Measurements from ENCODE around the gene SPAG7.

The SPAG7 gene

DNA sequence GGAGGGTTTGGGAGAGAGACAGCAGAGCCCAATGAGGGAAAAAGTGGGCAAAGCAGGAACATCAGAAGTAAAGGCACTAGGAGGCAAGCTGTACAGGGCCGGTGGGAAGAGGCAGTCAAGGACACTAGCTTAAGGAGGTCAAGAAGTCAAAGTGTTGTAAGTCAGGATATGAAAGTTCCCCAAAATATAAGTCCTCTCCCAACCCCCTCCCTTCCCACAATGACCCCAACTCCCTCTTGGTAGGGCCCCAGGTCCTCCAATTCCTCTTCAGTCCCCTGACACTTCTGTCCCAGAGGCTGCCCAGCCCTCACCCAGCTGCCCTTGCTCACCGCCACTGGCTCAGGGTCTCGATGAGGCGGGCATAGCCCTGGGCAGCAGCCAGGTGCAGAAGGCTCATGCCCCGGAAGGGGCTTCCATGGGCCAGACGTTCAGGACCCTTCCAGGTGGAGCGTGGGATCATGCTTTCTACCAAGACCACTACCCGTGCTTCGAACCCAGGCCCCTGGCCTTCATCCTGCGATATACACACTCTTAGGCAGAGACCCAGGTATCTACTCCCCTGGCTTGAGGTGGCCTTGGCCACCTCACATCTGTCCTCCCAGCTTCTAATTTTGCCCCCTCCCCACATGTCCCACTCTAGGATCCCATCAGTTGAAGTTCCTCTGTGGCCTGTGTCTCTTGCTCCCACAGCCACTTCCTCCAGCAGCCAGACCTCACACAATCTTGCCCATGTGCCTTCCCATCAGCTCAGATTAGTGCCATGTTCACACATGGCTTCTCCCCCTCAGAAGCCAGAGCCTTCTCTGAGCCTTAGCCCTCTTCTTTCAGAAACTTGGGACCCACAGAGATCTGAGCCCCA is 5.9 kb upstream of the SPAG7 start:
- no peak for DNase-seq

DNA sequence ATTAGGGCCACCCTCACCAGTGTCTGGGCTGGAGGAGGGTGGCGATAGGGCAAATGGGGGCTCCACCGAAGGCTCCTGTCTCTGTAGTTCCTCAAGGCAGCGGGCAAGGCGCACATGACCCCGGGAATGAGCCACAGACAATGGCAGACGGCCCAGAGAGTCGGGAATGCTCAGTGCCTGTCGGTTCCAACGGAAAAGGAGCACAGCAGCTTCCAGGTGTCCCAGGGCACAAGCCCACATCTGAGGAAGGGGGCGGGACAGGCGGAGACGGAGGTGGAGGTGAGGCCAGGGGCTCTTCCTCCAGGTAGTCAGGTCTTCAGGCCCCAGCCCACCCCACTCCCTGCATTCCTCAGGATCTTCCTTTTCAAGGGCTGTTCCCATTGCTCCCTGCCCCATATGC is 5.1 kb upstream of the SPAG7 start:
- no peak for DNase-seq

DNA sequence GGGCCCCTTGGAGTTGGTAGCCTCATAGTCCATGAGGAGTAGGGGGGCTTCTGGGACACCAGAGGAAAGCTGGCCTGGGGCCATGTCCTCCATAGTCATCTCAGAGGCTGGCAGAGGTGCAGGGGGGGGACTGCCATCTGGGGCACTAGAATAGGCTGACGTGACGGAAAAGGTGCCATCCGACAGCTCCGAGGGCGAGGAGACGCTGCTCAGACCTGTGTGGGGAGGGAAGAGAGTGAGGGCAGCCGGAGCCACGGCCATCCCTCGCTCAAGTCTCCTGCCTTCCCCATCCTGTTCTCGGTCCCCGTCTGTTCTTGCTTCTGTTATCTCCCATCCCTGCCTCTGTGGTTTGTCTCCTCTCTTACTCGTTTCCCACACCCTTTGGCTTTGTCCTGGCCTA is 4.7 kb upstream of the SPAG7 start:
- no peak for DNase-seq

DNA sequence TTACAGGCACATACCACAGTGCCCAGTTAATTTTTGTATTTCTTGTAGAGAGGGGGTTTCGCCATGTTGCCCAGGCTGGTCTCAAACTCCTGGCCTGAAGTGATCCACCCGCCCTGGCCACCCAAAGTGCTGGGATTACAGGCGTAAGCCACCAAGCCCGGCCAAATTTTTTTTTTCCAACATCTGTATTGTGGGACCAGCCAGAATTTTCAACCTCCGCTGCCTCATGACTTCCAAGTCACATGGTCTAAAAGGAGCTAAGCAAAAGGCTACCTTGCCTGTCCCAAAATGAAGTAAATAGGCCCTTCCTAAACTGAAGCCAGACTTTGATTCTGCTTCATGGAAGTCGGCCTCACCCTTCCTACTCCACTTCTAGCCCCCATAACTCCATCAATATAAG is 4.2 kb upstream of the SPAG7 start:
- no peak for DNase-seq

DNA sequence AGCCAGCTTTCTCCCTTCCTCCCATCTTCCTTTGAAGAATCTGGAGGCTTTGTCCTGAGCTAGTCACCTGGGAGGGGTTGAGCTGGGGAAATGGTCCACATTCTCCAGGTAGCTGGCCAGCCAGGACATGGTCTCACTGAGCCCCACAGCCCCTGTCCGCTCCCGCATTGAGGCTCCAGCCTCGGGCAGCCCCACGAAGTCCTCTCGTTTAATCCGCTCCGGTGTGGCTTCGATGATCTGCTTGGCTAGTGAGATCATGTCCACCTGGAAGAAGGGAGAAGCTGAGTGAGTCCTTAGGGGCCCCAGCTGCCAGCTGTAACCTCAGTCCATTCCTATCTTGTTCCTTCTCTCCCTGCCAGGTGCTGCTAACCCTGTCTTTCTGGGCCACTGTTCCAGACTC is 2.7 kb upstream of the SPAG7 start:
- DNase-seq: no peak

DNA sequence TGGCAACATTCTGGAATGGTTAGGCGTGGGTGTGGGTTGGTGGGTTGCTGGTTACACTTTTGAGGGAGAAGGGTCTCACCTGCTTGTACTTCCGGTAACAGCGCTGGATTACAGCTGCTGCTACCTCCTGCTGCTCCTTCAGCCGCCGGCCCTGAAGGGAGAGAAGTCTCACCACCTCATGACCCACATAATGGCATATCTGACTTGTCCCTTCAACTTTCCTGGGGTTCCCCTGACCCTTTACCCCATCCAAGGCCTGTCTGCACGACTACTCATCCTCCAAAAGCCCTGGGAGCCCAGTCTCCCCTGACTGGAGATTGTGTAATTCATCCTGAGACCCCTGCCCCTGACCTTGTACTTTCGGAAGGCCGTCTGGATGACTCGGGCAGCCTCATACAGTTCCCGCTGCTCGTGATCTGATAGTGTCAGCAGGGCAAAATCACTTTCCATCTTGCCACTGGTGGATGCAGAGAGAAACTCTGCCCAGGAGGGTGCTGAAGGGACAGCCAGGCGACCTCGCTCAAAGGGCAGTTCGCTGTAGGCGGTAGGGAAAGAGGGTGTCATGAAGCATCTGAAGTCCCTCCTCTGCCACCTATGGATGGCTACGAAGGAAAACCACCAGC is 2.0 kb upstream of the SPAG7 start:
- no peak for DNase-seq

GRCh38 chr17:4969047-4969550 is 1.5 kb upstream of the SPAG7 start:
- DNase-seq: no peak

DNA sequence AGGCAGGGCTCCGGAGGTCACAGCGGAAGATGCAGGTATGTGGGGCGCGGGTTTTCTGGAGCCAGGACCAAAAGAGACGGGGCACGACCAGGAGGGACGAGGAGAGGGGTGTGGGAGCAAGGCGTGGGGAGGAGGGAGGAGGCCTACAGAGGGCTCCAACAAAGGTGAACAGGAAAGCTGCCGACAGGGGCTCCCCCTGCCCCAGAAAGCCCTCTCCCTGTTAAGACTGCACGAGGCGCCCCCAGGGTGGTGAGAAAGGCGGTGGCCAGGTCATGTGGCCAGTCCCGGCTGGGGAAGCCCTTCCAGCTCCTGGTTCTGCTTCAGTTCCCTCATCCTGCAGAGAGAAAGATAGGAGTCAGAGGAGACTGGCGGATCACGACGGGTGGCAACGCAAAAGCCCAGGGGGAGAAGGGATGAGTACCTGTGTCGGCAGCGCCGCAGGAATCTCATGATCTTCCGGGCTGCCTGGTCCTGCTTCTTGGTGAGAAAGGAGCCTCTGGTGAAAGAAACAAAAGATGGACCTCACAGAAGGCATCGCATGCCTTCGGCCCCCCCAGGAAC is 949 bp upstream of the SPAG7 start:
- DNase-seq: no peak

GRCh38 chr17:4966844-4967538 is 626 bp downstream of the SPAG7 start:
- peak; percentile 95 to 98 for DNase-seq

DNA sequence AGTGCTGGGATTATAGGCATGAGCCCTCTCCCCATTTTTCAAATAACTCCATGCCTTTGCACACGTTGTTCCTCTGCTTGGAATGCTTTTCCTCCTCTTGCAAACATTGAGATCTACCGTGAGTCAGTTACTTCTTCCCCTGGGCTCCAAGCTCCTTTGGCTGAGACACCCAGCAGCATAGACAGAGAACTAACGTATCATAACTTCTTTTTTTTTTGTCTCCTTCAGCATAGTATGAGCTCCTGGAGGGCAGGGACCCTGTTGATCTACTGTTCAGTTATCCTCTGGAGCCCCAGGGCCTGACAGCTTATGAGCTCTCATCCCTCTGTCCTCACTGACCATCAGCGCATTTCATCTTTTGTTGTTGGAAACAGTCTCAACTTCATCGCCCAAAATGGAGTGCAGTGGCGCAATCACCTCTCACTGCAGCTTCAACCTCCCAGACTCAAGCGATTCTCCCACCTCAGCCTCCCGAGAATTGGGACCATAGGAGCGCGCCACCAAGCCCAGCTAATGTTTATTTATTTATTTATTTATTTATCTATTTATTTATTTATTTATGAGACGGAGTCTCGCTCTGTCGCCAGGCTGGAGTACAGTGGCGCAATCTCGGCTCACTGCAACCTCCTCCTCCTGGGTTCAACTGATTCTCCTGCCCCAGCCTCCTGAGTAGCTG is 2.2 kb downstream of the SPAG7 start:
- no peak for DNase-seq

- no peak for DNase-seq
Observed at GRCh38 chr17:4960279-4960922, 7.2 kb downstream of the SPAG7 start.

- no peak for DNase-seq
Observed at GRCh38 chr17:4959261-4959965, 8.2 kb downstream of the SPAG7 start.

DNA sequence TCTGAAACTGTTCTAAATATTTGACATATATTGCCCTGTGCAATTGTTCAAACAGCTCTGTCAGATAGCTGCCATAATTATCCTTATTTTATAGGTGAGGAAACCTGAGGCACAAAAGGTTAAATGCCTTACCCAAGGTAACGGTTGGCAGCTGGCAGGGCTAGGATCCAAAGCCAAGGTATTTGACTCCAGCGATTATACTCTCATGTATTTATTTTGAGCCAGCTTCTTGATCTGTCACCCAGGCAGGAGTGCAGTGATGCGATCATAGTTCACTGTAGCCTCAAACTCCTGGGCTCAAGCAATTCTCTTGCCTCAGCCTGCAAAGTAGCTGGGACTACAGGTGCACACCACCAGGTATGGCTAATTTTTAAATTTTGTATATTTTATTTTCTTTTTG is 9.5 kb downstream of the SPAG7 start:
- DNase-seq: no peak

DNA sequence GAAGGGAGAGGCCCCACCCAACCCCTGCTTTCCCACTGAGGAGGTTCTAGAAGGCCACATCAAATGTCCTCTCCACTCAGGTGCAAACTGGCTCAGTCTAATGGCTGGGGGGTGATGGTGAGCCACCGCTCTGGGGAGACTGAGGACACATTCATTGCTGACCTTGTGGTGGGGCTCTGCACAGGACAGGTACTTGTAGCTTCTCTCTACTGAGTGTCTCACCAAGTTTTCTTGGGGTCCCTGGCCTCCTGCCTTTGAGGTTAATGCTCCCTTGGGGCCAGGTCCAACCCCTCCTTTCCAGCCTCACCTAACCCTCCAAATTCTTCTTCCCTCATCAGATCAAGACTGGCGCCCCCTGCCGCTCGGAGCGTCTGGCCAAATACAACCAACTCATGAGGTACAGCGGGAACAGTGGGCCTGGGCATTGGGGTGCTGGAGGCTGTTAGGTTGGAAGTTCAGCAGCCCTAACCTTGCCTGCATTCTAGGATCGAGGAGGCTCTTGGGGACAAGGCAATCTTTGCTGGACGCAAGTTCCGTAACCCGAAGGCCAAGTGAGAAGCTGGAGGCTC is 11.0 kb downstream of the SPAG7 start:
- no peak for DNase-seq

DNA sequence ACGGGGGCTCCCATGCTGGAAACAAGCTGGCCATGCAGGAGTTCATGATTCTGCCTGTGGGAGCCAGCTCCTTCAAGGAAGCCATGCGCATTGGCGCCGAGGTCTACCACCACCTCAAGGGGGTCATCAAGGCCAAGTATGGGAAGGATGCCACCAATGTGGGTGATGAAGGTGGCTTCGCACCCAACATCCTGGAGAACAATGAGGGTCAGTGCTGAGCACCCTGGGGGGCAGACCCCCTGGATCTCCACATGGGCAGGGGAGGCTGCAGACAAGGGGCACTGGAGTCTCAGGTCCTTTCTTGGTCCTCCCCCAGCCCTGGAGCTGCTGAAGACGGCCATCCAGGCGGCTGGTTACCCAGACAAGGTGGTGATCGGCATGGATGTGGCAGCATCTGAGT is 12.5 kb downstream of the SPAG7 start:
- DNase-seq: no peak

DNA sequence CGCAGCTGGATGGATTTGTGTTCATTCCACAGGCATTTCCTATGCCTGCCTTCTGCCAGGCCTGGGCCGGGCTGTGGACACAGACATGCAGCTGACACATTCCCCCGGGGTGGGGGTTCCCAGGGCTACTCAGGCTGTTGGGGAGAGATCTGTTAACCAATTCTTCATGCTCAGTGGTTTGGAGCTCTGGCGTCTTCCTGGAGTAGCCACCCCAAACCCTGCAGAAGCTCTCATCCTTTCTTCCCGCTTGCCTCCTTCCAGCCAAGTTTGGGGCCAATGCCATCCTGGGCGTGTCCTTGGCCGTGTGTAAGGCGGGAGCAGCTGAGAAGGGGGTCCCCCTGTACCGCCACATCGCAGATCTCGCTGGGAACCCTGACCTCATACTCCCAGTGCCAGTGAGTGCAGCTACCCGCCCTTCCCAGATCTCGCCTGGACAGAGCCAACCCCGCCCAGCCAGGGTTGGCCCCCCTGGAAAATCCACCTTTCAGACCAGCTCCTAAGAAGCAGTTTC is 14.1 kb downstream of the SPAG7 start:
- no peak for DNase-seq

DNA sequence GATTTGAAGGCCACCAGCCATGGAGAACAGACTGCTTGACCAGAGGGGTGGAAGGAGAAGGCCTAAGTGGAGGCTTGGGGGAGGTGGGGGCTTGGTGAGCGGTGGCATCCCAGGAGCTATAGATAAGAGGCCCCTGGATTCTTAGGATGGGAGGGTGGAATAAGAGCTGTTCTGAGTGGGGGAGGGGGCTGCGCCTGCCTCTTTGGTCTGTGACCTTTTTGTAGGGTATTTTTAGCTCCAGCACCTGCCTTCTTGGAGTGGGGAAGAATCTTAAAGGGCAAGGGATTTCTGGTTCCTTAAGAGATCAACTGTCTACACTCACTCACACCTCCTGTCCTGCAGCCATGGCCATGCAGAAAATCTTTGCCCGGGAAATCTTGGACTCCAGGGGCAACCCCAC is 16.1 kb downstream of the SPAG7 start:
- DNase-seq: no peak

- peak in 1 of 2 experiments; percentile 9 for DNase-seq
Observed at GRCh38 chr17:4950746-4951204, 16.8 kb downstream of the SPAG7 start, which contains the start of gene ENO3. ENO3 (plus strand) TSS chr17:4951119; CDS start chr17:4951830, 711 bp downstream.

GRCh38 chr17:4950075-4950745 is 17.4 kb downstream of the SPAG7 start:
- peak in 1 of 2 experiments; percentile 29 for DNase-seq
